DOHH2 (cell line): ENCODE data around the gene YES1.

Source experiments
- CTCF ChIP-seq: fragments of 200-600 bp; sonication (generic); IDR thresholded peaks from one replicate; pipeline ENCODE4 v1.5.1; 2014; ENCODE audit warnings: antibody characterized with exemption, mild to moderate bottlenecking, low read depth, low read length; ENCODE audit not compliant: poor library complexity, severe bottlenecking
- EZH2phosphoT487 ChIP-seq: fragments of 200-600 bp; sonication (generic); IDR thresholded peaks from 2 replicates; pipeline ENCODE4 v1.6.1; 2017; ENCODE audit warnings: borderline replicate concordance, mild to moderate bottlenecking, antibody characterized with exemption, low read length, moderate library complexity, mixed read lengths

GRCh38 chr18:811182-811891 lies 705 bp downstream of the YES1 start:
- TF ChIP-seq CTCF = no peak
- no peak for TF ChIP-seq EZH2phosphoT487
